ENCODE results near the gene SHTN1. TPM values are rescaled to one million over a fixed set of nuclear protein-coding genes. Genes with fewer than 3 reads are reported as not detected.

SHTN1 gene
- total RNA-seq, 2 experiments from 2014 or later = not detected

GRCh38 chr10:116919164-116919563 is 85.8 kb downstream of the SHTN1 start:
- H3K27ac Mint-ChIP-seq = no peak overlapping the region
- no peak overlapping the region for H3K4me3 Mint-ChIP-seq
- no peak for ATAC-seq
- no peaks in the 10 kb centered on the region for H3K27me3 Mint-ChIP-seq
- no peak for DNase-seq
- no peaks in the 10 kb centered on the region for H3K4me1 Mint-ChIP-seq
- CTCF ChIA-PET = no interaction called here
- no peaks in the 10 kb centered on the region for H3K9me3 Mint-ChIP-seq (ENCODE audit: low read depth)
- H3K36me3 Mint-ChIP-seq = no peaks in the 10 kb centered on the region

GRCh38 chr10:116918583-116918982 is 86.4 kb downstream of the SHTN1 start:
- Mint-ChIP-seq H3K4me3 (no peak overlapping the region), H3K27me3 (no peaks in the 10 kb centered on the region), H3K4me1 (no peaks in the 10 kb centered on the region), H3K36me3 (no peaks in the 10 kb centered on the region), H3K9me3 (ENCODE audit: low read depth) (no peaks in the 10 kb centered on the region), H3K27ac (no peak overlapping the region)
- no peak for ATAC-seq
- DNase-seq = no peak
- CTCF ChIA-PET = no interaction called here

- Mint-ChIP-seq H3K9me3 (ENCODE audit: low read depth) (no peaks in the 10 kb centered on the region), H3K36me3 (no peaks in the 10 kb centered on the region), H3K4me3 (no peak overlapping the region), H3K27me3 (no peaks in the 10 kb centered on the region), H3K27ac (no peak overlapping the region), H3K4me1 (no peaks in the 10 kb centered on the region)
- DNase-seq (no peak), ATAC-seq (no peak)
- CTCF ChIA-PET = no interaction called here
Measured at GRCh38 chr10:116917481-116917880, 87.5 kb downstream of the SHTN1 start.

- Mint-ChIP-seq H3K27ac (no peak overlapping the region), H3K9me3 (ENCODE audit: low read depth) (no peaks in the 10 kb centered on the region), H3K4me1 (no peaks in the 10 kb centered on the region), H3K36me3 (no peaks in the 10 kb centered on the region), H3K4me3 (no peak overlapping the region), H3K27me3 (no peaks in the 10 kb centered on the region)
- DNase-seq (no peak), ATAC-seq (no peak)
- CTCF ChIA-PET = no interaction called here
Measured at GRCh38 chr10:116915340-116915739, 89.6 kb downstream of the SHTN1 start.

- H3K27ac Mint-ChIP-seq = no peak overlapping the region
- H3K27me3 Mint-ChIP-seq = no peaks in the 10 kb centered on the region
- no peaks in the 10 kb centered on the region for H3K4me1 Mint-ChIP-seq
- CTCF ChIA-PET = no interaction called here
- no peak overlapping the region for H3K4me3 Mint-ChIP-seq
- no peaks in the 10 kb centered on the region for H3K9me3 Mint-ChIP-seq (ENCODE audit: low read depth)
- no peak for ATAC-seq
- H3K36me3 Mint-ChIP-seq = no peaks in the 10 kb centered on the region
- no peak for DNase-seq
Measured at GRCh38 chr10:116913695-116914094, 91.3 kb downstream of the SHTN1 start.

- Mint-ChIP-seq H3K27me3 (no peaks in the 10 kb centered on the region), H3K4me1 (no peaks in the 10 kb centered on the region), H3K9me3 (ENCODE audit: low read depth) (no peaks in the 10 kb centered on the region), H3K36me3 (no peaks in the 10 kb centered on the region), H3K4me3 (no peak overlapping the region), H3K27ac (no peak overlapping the region)
- ATAC-seq (no peak), DNase-seq (no peak)
- CTCF ChIA-PET = no interaction called here
Measured at GRCh38 chr10:116912162-116912561, 92.8 kb downstream of the SHTN1 start.

GRCh38 chr10:116910910-116911309 is 94.1 kb downstream of the SHTN1 start:
- CTCF ChIA-PET = no interaction called here
- no peak overlapping the region for H3K27ac Mint-ChIP-seq
- no peaks in the 10 kb centered on the region for H3K9me3 Mint-ChIP-seq (ENCODE audit: low read depth)
- H3K4me3 Mint-ChIP-seq = no peak overlapping the region
- ATAC-seq (no peak), DNase-seq (no peak)
- no peaks in the 10 kb centered on the region for H3K36me3 Mint-ChIP-seq
- H3K4me1 Mint-ChIP-seq = no peaks in the 10 kb centered on the region
- no peaks in the 10 kb centered on the region for H3K27me3 Mint-ChIP-seq

GRCh38 chr10:116909307-116909706 is 95.7 kb downstream of the SHTN1 start:
- Mint-ChIP-seq H3K4me1 (no peaks in the 10 kb centered on the region), H3K27ac (no peak overlapping the region), H3K27me3 (no peaks in the 10 kb centered on the region), H3K9me3 (ENCODE audit: low read depth) (no peaks in the 10 kb centered on the region), H3K4me3 (no peak overlapping the region), H3K36me3 (no peaks in the 10 kb centered on the region)
- no peak for DNase-seq
- CTCF ChIA-PET = interaction anchor here (1.5 kb wide), 1 partner anchor 265 kb away, joined by 3 read pairs; no protein-coding TSS in a partner anchor
- ATAC-seq = no peak

GRCh38 chr10:116907245-116907987 is 97.6 kb downstream of the SHTN1 start:
- Mint-ChIP-seq H3K4me1 (no peaks in the 10 kb centered on the region), H3K4me3 (no peak overlapping the region), H3K36me3 (no peaks in the 10 kb centered on the region), H3K9me3 (ENCODE audit: low read depth) (no peaks in the 10 kb centered on the region), H3K27ac (no peak overlapping the region), H3K27me3 (no peaks in the 10 kb centered on the region)
- ATAC-seq (no peak), DNase-seq (no peak)
- CTCF ChIA-PET = no interaction called here

GRCh38 chr10:116905845-116906210 is 99.2 kb downstream of the SHTN1 start:
- DNase-seq = no peak
- Mint-ChIP-seq H3K4me1 (no peaks in the 10 kb centered on the region), H3K9me3 (ENCODE audit: low read depth) (no peaks in the 10 kb centered on the region), H3K27me3 (no peaks in the 10 kb centered on the region), H3K36me3 (no peaks in the 10 kb centered on the region), H3K4me3 (no peak overlapping the region), H3K27ac (no peak overlapping the region)
- ATAC-seq = no peak
- CTCF ChIA-PET = no interaction called here

- Mint-ChIP-seq H3K4me3 (no peak overlapping the region), H3K36me3 (no peaks in the 10 kb centered on the region), H3K27me3 (peaks cover 2% of the 10 kb centered on the region), H3K27ac (no peak overlapping the region), H3K9me3 (ENCODE audit: low read depth) (no peaks in the 10 kb centered on the region), H3K4me1 (no peaks in the 10 kb centered on the region)
- no peak for ATAC-seq
- no peak for DNase-seq
- CTCF ChIA-PET = no interaction called here
Measured at GRCh38 chr10:116899626-116900025, 105.4 kb downstream of the SHTN1 start.

GRCh38 chr10:116893686-116894037 is 111.3 kb downstream of the SHTN1 start:
- CTCF ChIA-PET = no interaction called here

GRCh38 chr10:116892907-116893685 is 111.9 kb downstream of the SHTN1 start:
- H3K4me1 Mint-ChIP-seq = no peaks in the 10 kb centered on the region
- peaks cover 27% of the 10 kb centered on the region for H3K27me3 Mint-ChIP-seq
- H3K27ac Mint-ChIP-seq = no peak overlapping the region
- CTCF ChIA-PET = no interaction called here
- ATAC-seq (no peak), DNase-seq (no peak)
- no peak overlapping the region for H3K4me3 Mint-ChIP-seq
- H3K9me3 Mint-ChIP-seq (ENCODE audit: low read depth) = no peaks in the 10 kb centered on the region
- no peaks in the 10 kb centered on the region for H3K36me3 Mint-ChIP-seq

More at GRCh38 chr10:116893686-116894037, 111.3 kb downstream of the SHTN1 start:
- Mint-ChIP-seq H3K27ac (no peak overlapping the region), H3K4me3 (no peak overlapping the region), H3K9me3 (ENCODE audit: low read depth) (no peaks in the 10 kb centered on the region), H3K27me3 (peaks cover 27% of the 10 kb centered on the region), H3K4me1 (no peaks in the 10 kb centered on the region), H3K36me3 (no peaks in the 10 kb centered on the region)
- DNase-seq = no peak
- no peak for ATAC-seq

- CTCF ChIA-PET = interaction anchor here (0.6 kb wide), 1 partner anchor 27 kb away, joined by 3 read pairs; no protein-coding TSS in a partner anchor
- Mint-ChIP-seq H3K4me3 (no peak overlapping the region), H3K27ac (no peak overlapping the region), H3K27me3 (peaks cover 27% of the 10 kb centered on the region), H3K36me3 (no peaks in the 10 kb centered on the region), H3K9me3 (ENCODE audit: low read depth) (no peaks in the 10 kb centered on the region), H3K4me1 (no peaks in the 10 kb centered on the region)
- ATAC-seq (no peak), DNase-seq (no peak)
Measured at GRCh38 chr10:116891208-116891607, 113.8 kb downstream of the SHTN1 start.
